SK-N-SH (cell line): ENCODE results near the gene TDRD10. TPM values are rescaled to one million over a fixed set of nuclear protein-coding genes. Genes with fewer than 3 reads are reported as not detected.

Experiments used
- CTCF ChIA-PET: fragments of 300-600, 350-600 bp; formaldehyde crosslinking; extraction: SDS; loops from one replicate; lab custom pipeline; 2021; lab: Yijun Ruan, JAX
- POLR2A ChIA-PET: fragments of 350-600 bp; sonication (Branson Sonifier 250); formaldehyde crosslinking; extraction: SDS; loops from one replicate; lab custom pipeline; 2020; ENCODE audit warnings: antibody characterized with exemption, inconsistent platforms; lab: Yijun Ruan, JAX
- DNase-seq: peaks from one replicate; pipeline ENCODE4 v3.0.0; 2012
- H2AFZ ChIP-seq: fragments of 200-600 bp; sonication (generic); 2 replicates; pipeline ENCODE4 v1.8.1; 2016; ENCODE audit warnings: antibody characterized with exemption, mild to moderate bottlenecking, low read depth
- H3F3A ChIP-seq: fragments of 200-600 bp; sonication (generic); replicated peaks from 2 replicates; pipeline ENCODE3; 2016; ENCODE audit warnings: antibody characterized with exemption, mild to moderate bottlenecking; ENCODE audit not compliant: insufficient read depth
- H3K27ac ChIP-seq, 2 experiments: fragments of 200-500 bp in 1 of 2; fragments of 200-600 bp in 1 of 2; sonication (Bioruptor generic) in 1 of 2; sonication (generic), shearing (Covaris generic) in 1 of 2; 2 replicates each; pipeline versions ENCODE4 v1.5.1 to v1.6.1; 2014 to 2016; ENCODE audit warnings: low read depth in 2 of 2, inconsistent platforms in 1 of 2, low read length in 1 of 2, mild to moderate bottlenecking in 1 of 2, mixed read lengths in 1 of 2
- H3K27me3 ChIP-seq: fragments of 200-600 bp; sonication (generic), shearing (Covaris generic); 2 replicates; pipeline ENCODE4 v1.6.1; 2016; ENCODE audit warnings: mixed run types; ENCODE audit not compliant: insufficient read depth
- H3K36me3 ChIP-seq, 2 experiments: fragments of 200-500 bp in 1 of 2; fragments of 200-600 bp in 1 of 2; sonication (Bioruptor generic) in 1 of 2; sonication (generic) in 1 of 2; replicated peaks in 1 of 2; 2 replicates each; pipeline versions ENCODE3 to v1.5.1; 2014 to 2016; ENCODE audit warnings: low read length in 1 of 2, mild to moderate bottlenecking in 1 of 2; ENCODE audit not compliant: insufficient read depth in 2 of 2, control insufficient read depth in 1 of 2
- H3K4me1 ChIP-seq, 2 experiments: fragments of 200-500 bp in 1 of 2; fragments of 200-600 bp in 1 of 2; sonication (Bioruptor generic) in 1 of 2; sonication (generic), shearing (Covaris generic) in 1 of 2; 2 replicates each; pipeline versions ENCODE4 v1.5.1 to v1.6.1; 2014 to 2016; ENCODE audit warnings: low read depth in 1 of 2, low read length in 1 of 2, mixed run types in 1 of 2; ENCODE audit not compliant: insufficient read depth in 2 of 2, control insufficient read depth in 1 of 2
- H3K4me2 ChIP-seq: fragments of 200-600 bp; sonication (generic), shearing (Covaris generic); 2 replicates; pipeline ENCODE4 v1.6.1; 2017; ENCODE audit warnings: mixed run types
- H3K4me3 ChIP-seq, 2 experiments: fragments of 200-500 bp in 1 of 2; fragments of 200-600 bp in 1 of 2; sonication (Bioruptor generic) in 1 of 2; sonication (generic), shearing (Covaris generic) in 1 of 2; 2 replicates each; pipeline versions ENCODE4 v1.5.1 to v1.8.1; 2014 to 2016; ENCODE audit warnings: low read depth in 2 of 2, inconsistent platforms in 1 of 2, low read length in 1 of 2, mild to moderate bottlenecking in 1 of 2, mixed read lengths in 1 of 2, moderate library complexity in 1 of 2
- H3K79me2 ChIP-seq: fragments of 200-600 bp; sonication (generic); 2 replicates; pipeline ENCODE4 v1.8.1; 2017; ENCODE audit warnings: mild to moderate bottlenecking; ENCODE audit not compliant: insufficient read depth
- H3K9ac ChIP-seq: fragments of 200-600 bp; sonication (generic); 2 replicates; pipeline ENCODE4 v1.6.1; 2017; ENCODE audit warnings: mixed run types
- H3K9me2 ChIP-seq: fragments of 200-600 bp; sonication (generic); 2 replicates; pipeline ENCODE4 v1.6.1; 2017; ENCODE audit warnings: mixed run types
- H3K9me3 ChIP-seq: fragments of 200-600 bp; sonication (generic); 2 replicates; pipeline ENCODE4 v1.6.1; 2017; ENCODE audit warnings: mixed run types, mild to moderate bottlenecking, moderate library complexity
- H4K20me1 ChIP-seq: fragments of 200-600 bp; sonication (generic); 2 replicates; pipeline ENCODE4 v1.6.1; 2017; ENCODE audit warnings: mild to moderate bottlenecking, mixed run types; ENCODE audit not compliant: insufficient read depth
- CTCF ChIP-seq: fragments of 200-600 bp; sonication (generic); IDR thresholded peaks from 2 replicates; pipeline ENCODE4 v1.6.1; 2017; ENCODE audit warnings: antibody characterized with exemption, mild to moderate bottlenecking, moderate library complexity
- ELF1 ChIP-seq: IDR thresholded peaks from 2 replicates; pipeline ENCODE4 v1.4.0; 2012
- FOSL2 ChIP-seq: IDR thresholded peaks from 2 replicates; pipeline ENCODE4 v1.4.0; 2012; ENCODE audit warnings: low read depth, mild to moderate bottlenecking, moderate library complexity, borderline replicate concordance
- JUND ChIP-seq: IDR thresholded peaks from 2 replicates; pipeline ENCODE4 v1.4.0; 2012
- MEF2A ChIP-seq: IDR thresholded peaks from 2 replicates; pipeline ENCODE4 v1.4.0; 2012; ENCODE audit warnings: low read depth, borderline replicate concordance
- MXI1 ChIP-seq: IDR thresholded peaks from 2 replicates; pipeline ENCODE4 v1.6.1; 2012; ENCODE audit warnings: mild to moderate bottlenecking, low read depth, low read length, improper control_type of control experiment
- NRF1 ChIP-seq: IDR thresholded peaks from 2 replicates; pipeline ENCODE4 v1.6.1; 2012; ENCODE audit warnings: low read depth, mild to moderate bottlenecking, low read length
- POLR2AphosphoS5 ChIP-seq: IDR thresholded peaks from 2 replicates; pipeline ENCODE4 v1.6.1; 2012; ENCODE audit warnings: low read depth, low read length
- RAD21 ChIP-seq: IDR thresholded peaks from 2 replicates; pipeline ENCODE4 v1.6.1; 2012; ENCODE audit warnings: mild to moderate bottlenecking, low read length
- REST ChIP-seq: IDR thresholded peaks from 2 replicates; pipeline ENCODE4 v1.6.1; 2012; ENCODE audit warnings: mild to moderate bottlenecking, low read depth, low read length, moderate library complexity
- TEAD4 ChIP-seq: IDR thresholded peaks from 2 replicates; pipeline ENCODE4 v1.4.0; 2012; ENCODE audit warnings: mild to moderate bottlenecking, borderline replicate concordance; ENCODE audit not compliant: insufficient read depth
- USF1 ChIP-seq: IDR thresholded peaks from 2 replicates; pipeline ENCODE4 v1.4.0; 2012; ENCODE audit warnings: low read depth, borderline replicate concordance
- USF2 ChIP-seq: fragments of 150-350 bp; IDR thresholded peaks from 2 replicates; pipeline ENCODE4 v1.6.1; 2017; ENCODE audit warnings: antibody characterized with exemption, low read length, low read depth, borderline replicate concordance
- WGBS: methylation state at CpG from one replicate; pipeline ENCODE4 v1.1.6; 2017; ENCODE audit warnings: low lambda C conversion rate; 5-methylcytosine and 5-hydroxymethylcytosine counted together
- polyA plus RNA-seq, 3 experiments: library from polyadenylated mRNA; depleted of rRNA; stranded (reverse); fragments of >200 nt; gene quantifications; 2 replicates each; pipeline ENCODE4 v1.2.3, GENCODE V29; 2012

TDRD10 gene
- polyA plus RNA-seq, 1 of the 3 experiments (the other 2 are of a cell fraction): not detected

GRCh38 chr1:154465621-154466195 lies 36.3 kb upstream of the TDRD10 start:
- Histone ChIP-seq H2AFZ (no peak overlapping the region), H3K4me3 (no peak overlapping the region), H3K36me3 (no peaks in the 10 kb centered on the region), H3K4me1 (peaks cover 7 to 9% of the 10 kb centered on the region in 2 experiments; a peak in 2 of 4 replicates), H3K27me3 (no peaks in the 10 kb centered on the region), H4K20me1 (no peaks in the 10 kb centered on the region), H3K9me2 (no peaks in the 10 kb centered on the region), H3K4me2 (no peak overlapping the region), H3F3A (peaks cover 15% of the 10 kb centered on the region), H3K27ac (no peak overlapping the region), H3K79me2 (no peaks in the 10 kb centered on the region), H3K9ac (no peak overlapping the region), H3K9me3 (no peaks in the 10 kb centered on the region)
- no peak for TF ChIP-seq USF2
- TF ChIP-seq USF1: no peak
- POLR2A ChIA-PET: no interaction called here
- CTCF ChIA-PET: interaction anchor here (1.1 to 1.5 kb wide), 3 partner anchors 14 to 69 kb away, joined by 3 to 4 read pairs (median 3); no protein-coding TSS in a partner anchor
- no peak for DNase-seq
- WGBS: 89% methylated on average over 8 of the region's 8 CpGs

GRCh38 chr1:154466206-154466605 lies 35.8 kb upstream of the TDRD10 start:
- Histone ChIP-seq H3K4me3 (no peak overlapping the region), H3F3A (peaks cover 15% of the 10 kb centered on the region), H3K27ac (no peak overlapping the region), H2AFZ (no peak overlapping the region), H3K36me3 (no peaks in the 10 kb centered on the region), H3K9me2 (no peaks in the 10 kb centered on the region), H3K27me3 (no peaks in the 10 kb centered on the region), H3K4me2 (no peak overlapping the region), H3K4me1 (peaks cover 7 to 9% of the 10 kb centered on the region in 2 experiments; a peak in 2 of 4 replicates), H4K20me1 (no peaks in the 10 kb centered on the region), H3K9ac (no peak overlapping the region), H3K79me2 (no peaks in the 10 kb centered on the region), H3K9me3 (no peaks in the 10 kb centered on the region)
- ChIA-PET POLR2A (no interaction called here), CTCF (interaction anchor here (1.2 kb wide), 1 partner anchor 13 kb away, joined by 4 read pairs; no protein-coding TSS in a partner anchor)
- DNase-seq: no peak
- TF ChIP-seq MXI1 (no peak), RAD21 (no peak), REST (no peak), FOSL2 (no peak), USF1 (no peak), CTCF (no peak), USF2 (no peak), JUND (no peak), TEAD4 (no peak), MEF2A (no peak), NRF1 (no peak), POLR2AphosphoS5 (no peak), ELF1 (no peak)
- WGBS: 87% methylated on average over 3 of the region's 3 CpGs
